Left ventricle myocardium inferior (tissue), 1 donor: ENCODE measurements around the gene SDK2. TPM values are rescaled to one million over a fixed set of nuclear protein-coding genes. Genes with fewer than 3 reads are reported as not detected.
A peak's percentile ranks its signal among the peaks of the same experiment; 100 is the strongest.
"Not testable (repeated sequence)": the region's sequence is repeated elsewhere in the genome, so short reads cannot be mapped to it uniquely, and the experiment has no call there.

Experiments used
- DNase-seq: peaks from one replicate; pipeline ENCODE4 v3.0.0-alpha.2; 2020
- H3K27ac ChIP-seq: fragments of 200-600 bp; replicated peaks from 2 replicates; pipeline ENCODE4 v1.8.0; 2021
- H3K27me3 ChIP-seq: fragments of 200-600 bp; 2 replicates; pipeline ENCODE4 v1.8.0; 2021; ENCODE audit warnings: low read depth
- H3K36me3 ChIP-seq: fragments of 200-600 bp; 2 replicates; pipeline ENCODE4 v1.8.0; 2021
- H3K4me1 ChIP-seq: fragments of 200-600 bp; 2 replicates; pipeline ENCODE4 v1.8.0; 2021
- H3K4me3 ChIP-seq: fragments of 200-600 bp; 2 replicates; pipeline ENCODE4 v1.8.0; 2021; ENCODE audit warnings: mild to moderate bottlenecking, moderate library complexity
- H3K9me3 ChIP-seq: fragments of 200-600 bp; replicated peaks from 2 replicates; pipeline ENCODE4 v1.8.0; 2021
- intact Hi-C: fragments of 100-400 bp; cut with micrococcal nuclease; formaldehyde crosslinking; loops from one replicate; pipeline ENCODE4 v1.11.0; 2022
- total RNA-seq: library from RNA; stranded (reverse); fragmentation: NEBNext Ultra II Directional; extraction: Animal tissue kit (Norgen Biotek cat#: 25700); gene quantifications from one replicate; pipeline ENCODE4 v1.2.1, GENCODE V29; 2021
- TF ChIP-seq, protein P1 (sequence below): fragments of 200-600 bp; IDR thresholded peaks from 2 replicates; pipeline ENCODE4 v1.8.0; 2021; ENCODE audit warnings: antibody characterized with exemption, mild to moderate bottlenecking, borderline replicate concordance
- donor health status: DM: no; HTN: yes; CAD: no; lungs with severe emphysema.

Gene SDK2
- total RNA-seq, 1 donor from 2014 or later: 2.2 TPM

DNA sequence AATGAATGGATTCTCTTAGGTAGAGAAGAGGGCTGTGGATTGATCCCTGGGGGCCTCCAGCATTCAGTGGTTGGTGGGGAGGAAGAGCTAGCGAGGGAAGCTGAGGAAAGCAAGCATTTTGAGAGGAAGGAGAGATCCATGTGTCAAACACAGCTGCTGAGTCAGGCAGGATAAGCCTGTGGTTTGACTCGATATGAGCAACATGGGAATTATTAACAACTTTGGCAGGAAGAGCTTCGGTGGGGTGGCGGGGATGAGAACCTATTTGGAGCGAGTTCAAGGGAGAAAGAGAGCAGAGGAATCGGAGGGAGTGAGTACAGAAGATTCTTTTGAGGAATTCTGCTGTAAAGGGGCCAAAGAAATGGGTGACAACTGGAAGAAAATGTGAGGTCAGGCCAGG, 273.0 kb downstream of the SDK2 start:
- DNase-seq: no peak
- no peaks in the 10 kb centered on the region for H3K9me3 ChIP-seq
- no peaks in the 10 kb centered on the region for H3K36me3 ChIP-seq
- peaks cover 18% of the 10 kb centered on the region for H3K4me1 ChIP-seq
- H3K4me3 ChIP-seq: no peak overlapping the region
- intact Hi-C loops: no loop called here
- TF ChIP-seq, protein P1, sequence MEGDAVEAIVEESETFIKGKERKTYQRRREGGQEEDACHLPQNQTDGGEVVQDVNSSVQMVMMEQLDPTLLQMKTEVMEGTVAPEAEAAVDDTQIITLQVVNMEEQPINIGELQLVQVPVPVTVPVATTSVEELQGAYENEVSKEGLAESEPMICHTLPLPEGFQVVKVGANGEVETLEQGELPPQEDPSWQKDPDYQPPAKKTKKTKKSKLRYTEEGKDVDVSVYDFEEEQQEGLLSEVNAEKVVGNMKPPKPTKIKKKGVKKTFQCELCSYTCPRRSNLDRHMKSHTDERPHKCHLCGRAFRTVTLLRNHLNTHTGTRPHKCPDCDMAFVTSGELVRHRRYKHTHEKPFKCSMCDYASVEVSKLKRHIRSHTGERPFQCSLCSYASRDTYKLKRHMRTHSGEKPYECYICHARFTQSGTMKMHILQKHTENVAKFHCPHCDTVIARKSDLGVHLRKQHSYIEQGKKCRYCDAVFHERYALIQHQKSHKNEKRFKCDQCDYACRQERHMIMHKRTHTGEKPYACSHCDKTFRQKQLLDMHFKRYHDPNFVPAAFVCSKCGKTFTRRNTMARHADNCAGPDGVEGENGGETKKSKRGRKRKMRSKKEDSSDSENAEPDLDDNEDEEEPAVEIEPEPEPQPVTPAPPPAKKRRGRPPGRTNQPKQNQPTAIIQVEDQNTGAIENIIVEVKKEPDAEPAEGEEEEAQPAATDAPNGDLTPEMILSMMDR: no peak
- peaks cover 7% of the 10 kb centered on the region for H3K27me3 ChIP-seq
- H3K27ac ChIP-seq: no peak overlapping the region

DNA sequence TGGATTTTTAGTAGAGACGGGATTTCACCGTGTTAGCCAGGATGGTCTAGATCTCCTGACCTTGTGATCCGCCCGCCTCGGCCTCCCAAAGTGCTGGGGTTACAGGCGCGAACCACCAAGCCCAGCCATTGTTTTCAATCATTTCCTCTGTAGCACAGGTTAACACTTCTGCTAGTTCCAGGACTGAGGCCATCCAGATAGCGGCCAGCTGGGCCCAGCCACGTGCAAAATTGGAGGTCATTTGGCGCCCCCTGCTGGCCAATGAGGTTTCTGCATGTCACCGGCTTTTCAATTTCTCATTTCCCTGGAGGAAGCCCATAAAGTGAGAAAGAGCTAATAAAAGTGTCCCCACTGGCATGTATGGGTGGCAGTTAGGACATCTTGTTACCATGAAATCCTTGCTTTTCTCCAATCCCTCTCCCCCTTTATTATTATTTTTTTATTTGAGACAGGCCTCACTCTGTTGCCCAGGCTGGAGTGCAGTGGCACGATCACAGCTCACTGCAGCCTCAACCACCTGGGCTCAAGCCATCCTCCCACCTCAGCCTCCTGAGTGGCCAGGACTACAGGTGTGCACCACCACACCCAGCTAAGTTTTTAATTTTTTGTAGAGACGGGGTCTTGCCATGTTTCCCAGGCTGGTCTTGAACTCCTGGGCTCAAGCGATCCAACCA, 274.3 kb downstream of the SDK2 start:
- H3K9me3 ChIP-seq, H3K4me3 ChIP-seq, H3K27me3 ChIP-seq, H3K36me3 ChIP-seq: not testable (repeated sequence)
- intact Hi-C loops: loop anchor here (2.0 kb wide), 1 partner anchor 111 kb away; no protein-coding TSS in a partner anchor
- Histone ChIP-seq H3K27ac (peak overlapping the region; percentile 54), H3K4me1 (peaks cover 31% of the 10 kb centered on the region)
- TF ChIP-seq, protein P1: peak; percentile 89
- peak; percentile 88 for DNase-seq

DNA sequence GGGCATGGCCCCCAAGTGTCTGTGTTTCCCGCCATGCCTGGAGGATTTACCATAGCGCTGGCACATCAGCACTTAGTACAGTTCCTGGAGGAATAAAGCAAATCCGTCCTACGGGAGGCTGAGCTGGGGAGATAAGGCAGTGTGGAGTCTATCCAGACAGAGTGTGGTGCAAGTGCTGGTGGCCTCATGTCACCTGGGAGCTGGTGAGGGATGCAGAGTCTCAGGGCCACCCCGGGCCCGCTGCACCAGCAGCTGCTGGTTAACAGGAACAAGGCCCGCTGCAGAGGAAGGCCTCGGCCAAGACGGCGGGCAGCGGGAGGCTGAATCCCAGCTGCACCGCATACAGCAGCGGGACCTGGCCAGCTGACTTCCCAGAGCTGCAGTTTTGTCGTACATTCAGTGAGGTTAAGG, 275.1 kb downstream of the SDK2 start:
- intact Hi-C loops: loop anchor here (2.0 kb wide), 1 partner anchor 110 kb away; no protein-coding TSS in a partner anchor
- H3K27me3 ChIP-seq: peaks cover 7% of the 10 kb centered on the region

DNA sequence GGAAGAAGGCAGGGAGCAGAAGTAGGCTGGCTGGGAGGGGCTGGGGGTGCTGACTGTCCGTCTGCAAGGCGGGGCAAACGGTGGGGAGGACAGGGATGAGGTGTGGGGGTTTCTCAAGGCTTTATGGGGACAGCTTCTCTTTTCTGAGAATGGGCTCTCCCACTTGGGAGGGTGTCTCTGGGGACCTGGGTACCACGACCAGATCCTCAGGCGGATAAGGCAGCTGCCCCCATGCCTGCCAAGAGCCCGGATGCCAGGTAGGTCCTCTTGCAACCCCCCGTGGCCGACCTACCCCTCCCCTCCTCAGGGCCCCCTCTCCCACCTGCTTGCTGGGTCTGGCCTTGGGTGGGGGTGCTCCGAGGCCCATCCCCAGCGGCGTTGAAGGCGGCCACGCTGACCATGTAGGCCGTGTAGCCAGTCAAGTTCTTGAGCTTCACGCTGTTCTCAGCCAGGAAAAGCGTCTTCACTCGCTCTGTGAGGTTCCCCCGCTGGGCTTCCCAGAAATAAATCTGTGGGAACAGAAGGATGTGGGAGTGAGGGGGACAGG, 276.1 kb downstream of the SDK2 start:
- intact Hi-C loops: loop anchor here (2.0 kb wide), 1 partner anchor 109 kb away; no protein-coding TSS in a partner anchor
- H3K4me3 ChIP-seq: no peak overlapping the region
- H3K4me1 ChIP-seq: peaks cover 36% of the 10 kb centered on the region
- DNase-seq: no peak
- H3K9me3 ChIP-seq: no peaks in the 10 kb centered on the region
- peaks cover 7% of the 10 kb centered on the region for H3K27me3 ChIP-seq
- peak overlapping the region; percentile 54 for H3K27ac ChIP-seq
- H3K36me3 ChIP-seq: no peaks in the 10 kb centered on the region
- TF ChIP-seq, protein P1: no peak

More for the DNA sequence above, 275.1 kb downstream of the SDK2 start:
- H3K4me3 ChIP-seq: no peak overlapping the region
- no peaks in the 10 kb centered on the region for H3K9me3 ChIP-seq
- H3K27ac ChIP-seq: peak overlapping the region; percentile 54
- H3K4me1 ChIP-seq: peaks cover 36% of the 10 kb centered on the region
- TF ChIP-seq, protein P1: no peak
- H3K36me3 ChIP-seq: no peaks in the 10 kb centered on the region
- peak; percentile 63 for DNase-seq

DNA sequence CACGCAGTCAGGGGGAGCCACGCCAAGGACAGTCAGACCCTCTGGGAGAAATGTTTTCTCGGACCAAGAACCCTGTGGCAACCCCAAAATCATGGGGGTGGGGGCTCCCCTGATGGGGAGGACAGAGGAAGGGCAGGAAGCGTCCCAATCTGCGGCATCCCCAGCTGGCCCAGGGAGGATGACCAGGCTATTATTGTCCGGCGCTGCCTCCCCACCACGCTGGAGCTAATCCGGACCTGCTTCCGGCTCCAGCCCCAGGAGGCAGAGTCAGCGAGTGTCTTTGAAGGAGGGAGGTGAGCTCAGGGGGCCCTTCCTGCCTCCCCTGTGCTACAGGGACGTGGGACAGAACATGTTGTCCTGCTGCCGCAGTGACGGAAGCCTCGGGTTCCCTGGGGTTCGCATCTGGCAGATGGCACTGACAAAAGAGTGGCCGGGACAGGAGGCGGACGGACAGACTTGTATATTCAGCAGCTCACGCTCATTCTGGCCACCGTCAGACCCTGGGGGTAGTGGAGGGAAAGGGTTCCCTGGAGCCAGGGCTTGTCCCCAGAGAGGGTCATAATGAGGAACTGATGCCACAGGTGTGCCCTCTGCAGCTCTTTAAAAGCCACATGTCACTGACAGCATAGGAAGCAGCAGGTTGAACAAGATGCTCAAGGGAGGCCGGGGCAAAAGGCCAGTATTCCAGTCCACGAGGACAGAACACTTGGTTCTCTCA, 278.2 kb downstream of the SDK2 start:
- DNase-seq: peak; percentile 72
- TF ChIP-seq, protein P1: no peak
- peak overlapping the region; percentile 43 for H3K4me3 ChIP-seq

More for the DNA sequence above, 278.2 kb downstream of the SDK2 start:
- peaks cover 7% of the 10 kb centered on the region for H3K27me3 ChIP-seq
- no peaks in the 10 kb centered on the region for H3K9me3 ChIP-seq
- H3K4me1 ChIP-seq: peaks cover 37% of the 10 kb centered on the region
- intact Hi-C loops: no loop called here
- no peaks in the 10 kb centered on the region for H3K36me3 ChIP-seq
- H3K27ac ChIP-seq: peak overlapping the region; percentile 88
